ENCODE measurements around the gene TMEM222. TPM values are rescaled to one million over a fixed set of nuclear protein-coding genes. Genes with fewer than 3 reads are reported as not detected.

The TMEM222 gene
- total and polyA plus RNA-seq, 5 donors from 2014 or later, result 26.3 to 71.2 (median 64.3) TPM

Other genes with a start within 250 kb of the TMEM222 start
- gene SLC9A1, start 167.0 kb upstream of the TMEM222 start, total RNA-seq, result 32.3 TPM
- gene SLC9A1, start 167.0 kb upstream of the TMEM222 start, polyA plus RNA-seq, result 1 to 10 TPM; 5.4 to 8.7 (median 7.0) TPM
- gene WDTC1, start 87.5 kb upstream of the TMEM222 start, total RNA-seq, result 46.1 TPM
- 1 to 10 TPM; 3.3 to 5.9 (median 5.5) TPM for gene WDTC1, start 87.5 kb upstream of the TMEM222 start, polyA plus RNA-seq
- 191 TPM for gene SYTL1, start 19.9 kb downstream of the TMEM222 start, total RNA-seq
- 100 to 1,000 TPM in 3 of 4 donors, 10 to 100 TPM in 1; 91.0 to 138 (median 120) TPM for gene SYTL1, start 19.9 kb downstream of the TMEM222 start, polyA plus RNA-seq
- gene MAP3K6, start 44.8 kb downstream of the TMEM222 start, total RNA-seq, result 4.5 TPM
- 1 to 10 TPM; 3.8 to 8.3 (median 6.2) TPM for gene MAP3K6, start 44.8 kb downstream of the TMEM222 start, polyA plus RNA-seq
- gene FCN3, start 52.7 kb downstream of the TMEM222 start, total RNA-seq, result not detected
- not detected for gene FCN3, start 52.7 kb downstream of the TMEM222 start, polyA plus RNA-seq
- gene CD164L2, start 61.2 kb downstream of the TMEM222 start, total RNA-seq, result not detected
- not detected for gene CD164L2, start 61.2 kb downstream of the TMEM222 start, polyA plus RNA-seq
- 0.47 TPM for gene GPR3, start 70.5 kb downstream of the TMEM222 start, total RNA-seq
- gene GPR3, start 70.5 kb downstream of the TMEM222 start, polyA plus RNA-seq, result under 1 TPM in 2 of 4 donors, not detected in 2; 0.07 to 0.21 TPM
- gene WASF2, start 168.0 kb downstream of the TMEM222 start, total RNA-seq, result 175 TPM
- gene WASF2, start 168.0 kb downstream of the TMEM222 start, polyA plus RNA-seq, result 10 to 100 TPM; 55.3 to 85.3 (median 61.8) TPM